DND-41 (cell line): ENCODE data around the gene SLC36A2.

ENCODE experiments used
- ATAC-seq: fragments of 200-7000 bp; cut with Tn5 transposase; 3 replicates; pipeline ENCODE4 v1.9.1; 2021; ENCODE audit warnings: low read depth; ENCODE audit not compliant: insufficient read depth
- DNase-seq: peaks from one replicate; pipeline ENCODE4 v3.0.0-alpha.2; 2020
- H2AFZ ChIP-seq: 2 replicates; pipeline ENCODE4 v1.6.0; 2012; ENCODE audit warnings: low read depth, low read length
- H3K27ac ChIP-seq: 2 replicates; pipeline ENCODE4 v1.5.1; 2012; ENCODE audit warnings: low read length, inconsistent platforms
- H3K27me3 ChIP-seq: fragments of 200-600 bp; sonication (generic); 2 replicates; pipeline ENCODE4 v1.6.0; 2012; ENCODE audit warnings: low read length, mild to moderate bottlenecking, inconsistent platforms; ENCODE audit not compliant: insufficient read depth, poor library complexity
- H3K36me3 ChIP-seq: 2 replicates; pipeline ENCODE4 v1.5.1; 2012; ENCODE audit warnings: low read length, inconsistent platforms; ENCODE audit not compliant: insufficient read depth
- H3K4me1 ChIP-seq: 2 replicates; pipeline ENCODE4 v1.5.1; 2012; ENCODE audit warnings: mild to moderate bottlenecking, low read length; ENCODE audit not compliant: insufficient read depth
- H3K4me2 ChIP-seq: 2 replicates; pipeline ENCODE4 v1.6.0; 2012; ENCODE audit warnings: mild to moderate bottlenecking, moderate library complexity, low read length, inconsistent platforms; ENCODE audit not compliant: insufficient read depth
- H3K4me3 ChIP-seq, 2 experiments: fragments of 200-600 bp in 1 of 2; shearing (Covaris generic) in 1 of 2; 2 replicates each; pipeline ENCODE4 v1.5.1; 2012 to 2016; ENCODE audit warnings: inconsistent platforms in 2 of 2, low read length in 2 of 2, mild to moderate bottlenecking in 2 of 2, low read depth in 1 of 2, moderate library complexity in 1 of 2
- H3K79me2 ChIP-seq: 2 replicates; pipeline ENCODE4 v1.6.0; 2012; ENCODE audit warnings: low read length, inconsistent platforms; ENCODE audit not compliant: insufficient read depth
- H3K9ac ChIP-seq: 2 replicates; pipeline ENCODE4 v1.6.0; 2012; ENCODE audit warnings: low read depth, mild to moderate bottlenecking, inconsistent platforms, low read length, moderate library complexity
- H3K9me3 ChIP-seq: 2 replicates; pipeline ENCODE4 v1.5.1; 2012; ENCODE audit warnings: low read length, moderate library complexity, mild to moderate bottlenecking, inconsistent platforms; ENCODE audit not compliant: insufficient read depth, severe bottlenecking
- H4K20me1 ChIP-seq: 2 replicates; pipeline ENCODE4 v1.6.0; 2012; ENCODE audit warnings: low read length; ENCODE audit not compliant: insufficient read depth
- EZH2 ChIP-seq: IDR thresholded peaks from 3 replicates; pipeline ENCODE4 v1.6.1; 2012; ENCODE audit warnings: borderline replicate concordance, low read depth, mild to moderate bottlenecking, moderate library complexity, low read length, inconsistent platforms; ENCODE audit not compliant: severe bottlenecking
- TF ChIP-seq, protein P1 (sequence below): IDR thresholded peaks from 2 replicates; pipeline ENCODE4 v1.5.1; 2012; ENCODE audit warnings: borderline replicate concordance, low read length, moderate library complexity, mild to moderate bottlenecking; ENCODE audit not compliant: poor library complexity, severe bottlenecking; ENCODE audit errors: extremely low read depth

The SLC36A2 gene

GRCh38 chr5:151327585-151327984 is 19.8 kb downstream of the SLC36A2 start:
- ATAC-seq: no peak
- H3K4me1 ChIP-seq: no peaks in the 10 kb centered on the region
- no peak overlapping the region for H3K9ac ChIP-seq
- TF ChIP-seq, protein P1, sequence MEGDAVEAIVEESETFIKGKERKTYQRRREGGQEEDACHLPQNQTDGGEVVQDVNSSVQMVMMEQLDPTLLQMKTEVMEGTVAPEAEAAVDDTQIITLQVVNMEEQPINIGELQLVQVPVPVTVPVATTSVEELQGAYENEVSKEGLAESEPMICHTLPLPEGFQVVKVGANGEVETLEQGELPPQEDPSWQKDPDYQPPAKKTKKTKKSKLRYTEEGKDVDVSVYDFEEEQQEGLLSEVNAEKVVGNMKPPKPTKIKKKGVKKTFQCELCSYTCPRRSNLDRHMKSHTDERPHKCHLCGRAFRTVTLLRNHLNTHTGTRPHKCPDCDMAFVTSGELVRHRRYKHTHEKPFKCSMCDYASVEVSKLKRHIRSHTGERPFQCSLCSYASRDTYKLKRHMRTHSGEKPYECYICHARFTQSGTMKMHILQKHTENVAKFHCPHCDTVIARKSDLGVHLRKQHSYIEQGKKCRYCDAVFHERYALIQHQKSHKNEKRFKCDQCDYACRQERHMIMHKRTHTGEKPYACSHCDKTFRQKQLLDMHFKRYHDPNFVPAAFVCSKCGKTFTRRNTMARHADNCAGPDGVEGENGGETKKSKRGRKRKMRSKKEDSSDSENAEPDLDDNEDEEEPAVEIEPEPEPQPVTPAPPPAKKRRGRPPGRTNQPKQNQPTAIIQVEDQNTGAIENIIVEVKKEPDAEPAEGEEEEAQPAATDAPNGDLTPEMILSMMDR: no peak
- TF ChIP-seq EZH2: no peak
- no peak overlapping the region for H3K4me3 ChIP-seq
- DNase-seq: no peak
- H3K9me3 ChIP-seq: no peaks in the 10 kb centered on the region
- H3K36me3 ChIP-seq: no peaks in the 10 kb centered on the region
- no peaks in the 10 kb centered on the region for H3K79me2 ChIP-seq
- H3K27ac ChIP-seq: no peak overlapping the region
- H3K4me2 ChIP-seq: no peak overlapping the region
- H2AFZ ChIP-seq: no peak overlapping the region
- no peaks in the 10 kb centered on the region for H3K27me3 ChIP-seq
- no peaks in the 10 kb centered on the region for H4K20me1 ChIP-seq

DNA sequence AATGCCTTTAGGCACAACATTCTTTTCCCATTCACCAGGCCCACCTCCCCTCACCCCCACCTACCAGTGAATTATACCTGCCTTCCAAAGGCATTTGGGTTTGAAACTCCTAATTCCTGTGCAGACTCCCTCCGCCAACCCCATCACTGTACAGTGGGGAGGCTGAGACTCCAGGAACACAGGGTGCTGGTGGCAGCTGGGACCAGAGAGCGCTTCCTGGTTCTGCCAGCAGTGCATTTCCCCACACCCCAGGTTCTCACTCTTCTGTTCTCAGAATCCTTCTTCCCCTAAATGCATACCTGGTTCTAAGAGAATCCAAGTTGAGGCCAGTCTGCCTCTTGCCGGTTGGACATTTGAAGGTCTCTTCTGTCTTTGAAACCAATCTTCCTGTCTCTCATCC is 21.1 kb downstream of the SLC36A2 start:
- no peaks in the 10 kb centered on the region for H3K9me3 ChIP-seq
- no peak overlapping the region for H3K4me2 ChIP-seq
- no peaks in the 10 kb centered on the region for H3K4me1 ChIP-seq
- no peaks in the 10 kb centered on the region for H4K20me1 ChIP-seq
- no peak overlapping the region for H3K9ac ChIP-seq
- no peaks in the 10 kb centered on the region for H3K27me3 ChIP-seq
- no peak for ATAC-seq
- H3K79me2 ChIP-seq: no peaks in the 10 kb centered on the region
- H2AFZ ChIP-seq: no peak overlapping the region
- H3K36me3 ChIP-seq: no peaks in the 10 kb centered on the region
- no peak overlapping the region for H3K4me3 ChIP-seq
- no peak overlapping the region for H3K27ac ChIP-seq
- TF ChIP-seq EZH2: no peak
- TF ChIP-seq, protein P1: no peak
- no peak for DNase-seq

GRCh38 chr5:151320481-151320880 is 26.9 kb downstream of the SLC36A2 start:
- Histone ChIP-seq H3K9me3 (no peaks in the 10 kb centered on the region), H3K27me3 (no peaks in the 10 kb centered on the region), H3K4me3 (no peak overlapping the region), H3K4me2 (no peak overlapping the region), H2AFZ (no peak overlapping the region), H3K79me2 (no peaks in the 10 kb centered on the region), H3K4me1 (no peaks in the 10 kb centered on the region), H3K9ac (no peak overlapping the region), H4K20me1 (no peaks in the 10 kb centered on the region), H3K36me3 (no peaks in the 10 kb centered on the region), H3K27ac (no peak overlapping the region)
- TF ChIP-seq, protein P1: no peak
- TF ChIP-seq EZH2: no peak
- DNase-seq: no peak
- no peak for ATAC-seq
